ENCODE data around the gene HOXC11.

The HOXC11 gene

DNA sequence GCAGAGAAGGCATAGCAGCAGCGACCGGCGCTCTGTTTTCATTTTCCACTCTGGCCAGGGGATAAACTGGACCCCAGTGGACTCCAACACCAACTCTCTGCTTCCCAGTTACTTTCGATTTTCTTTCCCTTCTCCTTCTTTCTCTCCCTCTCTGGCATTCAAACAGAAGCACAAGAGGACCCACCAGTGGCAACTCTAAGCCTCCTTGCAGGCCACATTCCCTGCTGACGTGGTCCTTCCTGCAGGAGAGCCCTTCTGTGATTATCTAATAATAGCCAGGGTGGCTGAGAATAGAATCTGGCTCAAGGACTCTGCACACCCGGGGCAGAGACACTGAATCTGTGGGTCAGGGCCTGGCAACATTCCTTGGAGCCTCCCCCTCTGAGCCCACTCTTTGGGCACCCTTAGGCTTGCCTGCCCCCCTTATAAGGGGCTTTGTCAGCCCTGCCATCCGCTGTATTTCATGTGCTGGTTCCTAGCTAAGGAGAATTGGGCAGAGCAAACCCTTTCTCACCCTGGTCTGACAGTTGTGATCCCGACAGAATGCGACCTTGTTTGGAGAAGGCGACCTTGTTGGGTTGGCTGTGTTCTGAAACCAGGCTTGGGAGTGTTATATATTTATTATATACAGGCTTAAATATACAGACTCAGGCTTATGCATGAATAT lies 47.1 kb downstream of the HOXC11 start:
- no peak for DNase-seq
- TF ChIP-seq GATA1 (IDR thresholded peaks at IDR 0.05; ENCODE audit: low read depth, low read length) (no peak), POLR2A (IDR thresholded peaks at IDR 0.05; ENCODE audit: low read length) (no peak)

DNA sequence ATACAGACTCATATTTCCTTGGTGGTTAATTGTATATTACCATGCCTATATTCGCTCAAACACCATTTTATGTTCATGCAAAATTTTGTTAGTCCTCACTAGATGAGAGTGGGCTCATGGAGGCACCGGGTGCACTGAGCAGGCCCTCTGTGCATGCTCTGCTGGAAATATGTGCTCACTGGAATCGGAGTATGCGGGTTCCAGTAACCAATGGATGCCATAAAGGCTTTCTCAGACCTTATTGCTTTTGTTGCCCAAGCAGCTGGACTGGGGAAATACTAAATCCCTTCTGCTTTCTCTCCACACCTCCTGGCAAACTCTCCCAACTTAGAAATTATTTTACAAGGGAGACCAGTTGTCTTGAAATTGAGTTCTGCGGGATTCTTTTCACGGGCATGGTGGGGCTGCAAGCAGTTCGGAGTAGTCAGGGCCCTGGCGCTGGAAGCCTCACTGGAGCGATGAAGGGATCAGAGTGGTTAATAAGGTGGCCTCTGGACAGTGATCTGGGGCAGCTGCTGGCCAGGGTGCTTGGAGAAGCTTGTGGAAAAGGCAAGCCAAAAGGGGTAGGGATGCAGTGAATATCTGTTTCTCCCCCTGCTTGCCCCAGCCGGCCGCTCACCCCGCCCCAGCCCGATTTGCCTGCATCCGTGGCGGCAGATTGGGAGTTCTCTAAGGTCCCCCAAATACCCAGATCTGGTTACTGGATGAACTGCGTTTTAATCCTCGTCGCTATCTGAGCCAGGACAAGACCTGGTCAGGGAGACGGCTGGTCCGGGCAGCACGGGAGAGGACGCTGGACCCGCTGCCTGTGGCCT lies 47.9 kb downstream of the HOXC11 start:
- TF ChIP-seq GATA1 (IDR thresholded peaks at IDR 0.05; ENCODE audit: low read depth, low read length) (no peak), POLR2A (IDR thresholded peaks at IDR 0.05; ENCODE audit: low read length) (no peak)

DNA sequence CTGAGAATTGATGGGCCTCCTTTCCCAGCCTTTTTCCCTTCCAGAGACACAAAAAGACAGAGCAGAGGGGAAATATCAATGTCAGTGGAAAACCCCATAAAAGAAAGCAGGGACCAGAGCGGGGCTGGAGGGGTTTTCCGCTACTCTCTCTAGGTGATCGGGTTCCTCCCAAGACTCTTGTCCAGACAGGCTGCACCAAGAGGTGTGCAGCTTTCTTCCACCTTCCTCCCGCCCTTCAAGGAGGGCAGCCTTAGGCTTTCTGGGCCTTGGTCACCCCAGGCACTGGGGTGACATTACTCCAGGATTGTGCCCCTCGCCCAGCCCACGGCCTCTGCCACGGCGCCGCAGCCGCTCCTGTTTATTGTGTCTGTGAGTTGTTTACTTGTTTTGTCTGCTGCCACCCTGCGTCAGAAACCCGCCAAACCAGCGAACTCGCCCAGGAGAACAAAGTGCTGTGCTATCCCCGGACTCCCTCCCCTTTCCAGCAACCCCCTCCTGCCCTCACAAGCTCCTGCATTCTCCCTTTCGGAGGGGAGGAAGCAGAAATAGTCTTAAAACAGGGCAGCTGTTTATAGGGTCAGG lies 48.6 kb downstream of the HOXC11 start:
- DNase-seq = no peak

More for the DNA sequence above, 47.9 kb downstream of the HOXC11 start:
- no peak for DNase-seq

DNA sequence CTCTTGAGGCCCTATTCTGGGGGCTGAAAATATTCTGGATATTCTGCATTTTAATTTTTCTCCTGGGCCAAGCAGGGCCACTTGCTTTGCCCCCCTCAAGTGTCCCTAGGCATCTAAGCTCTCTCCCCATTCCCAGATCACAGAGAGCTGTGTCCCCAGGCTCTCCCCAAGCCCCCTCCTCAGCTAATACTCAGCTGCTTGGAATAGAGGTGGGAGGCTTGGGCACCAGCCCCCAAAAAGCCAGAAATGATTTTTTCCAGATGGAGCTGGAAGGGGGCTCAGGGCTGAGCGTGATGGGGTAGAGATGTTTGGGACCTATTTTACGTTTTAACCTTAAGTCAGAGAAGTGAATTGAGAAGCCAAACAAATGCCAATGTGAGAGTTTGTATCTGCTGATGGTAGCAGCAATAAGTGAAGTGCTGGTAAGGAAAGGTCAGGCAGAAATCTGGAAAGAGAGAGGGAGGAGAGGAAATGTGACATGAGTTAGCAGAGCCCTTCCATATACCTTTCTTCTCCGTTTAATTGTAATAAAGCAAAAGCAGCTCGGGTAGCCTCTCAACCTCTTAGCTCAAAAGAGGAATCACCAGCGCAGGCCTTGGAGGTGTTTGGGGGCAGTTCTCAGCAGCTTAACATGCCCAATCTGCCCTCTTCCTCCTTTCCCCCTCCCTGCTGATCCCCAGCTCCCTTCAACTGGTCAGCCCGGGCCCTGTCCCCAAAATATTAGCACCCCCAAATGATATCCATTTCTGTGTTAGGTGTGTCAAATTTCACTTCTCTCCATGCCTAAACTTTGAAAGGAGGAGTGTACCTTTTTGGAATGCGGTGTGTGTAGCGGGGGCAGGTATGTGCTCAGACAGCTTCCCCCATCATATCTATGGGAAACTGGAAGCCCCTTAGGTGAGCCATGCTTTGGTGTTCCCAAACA lies 50.3 kb downstream of the HOXC11 start:
- TF ChIP-seq GATA1 (IDR thresholded peaks at IDR 0.05; ENCODE audit: low read depth, low read length) (no peak), POLR2A (IDR thresholded peaks at IDR 0.05; ENCODE audit: low read length) (no peak)
- DNase-seq = no peak

More for the DNA sequence above, 48.6 kb downstream of the HOXC11 start:
- TF ChIP-seq GATA1 (IDR thresholded peaks at IDR 0.05; ENCODE audit: low read depth, low read length) = no peak
- TF ChIP-seq POLR2A (IDR thresholded peaks at IDR 0.05; ENCODE audit: low read length) = no peak

DNA sequence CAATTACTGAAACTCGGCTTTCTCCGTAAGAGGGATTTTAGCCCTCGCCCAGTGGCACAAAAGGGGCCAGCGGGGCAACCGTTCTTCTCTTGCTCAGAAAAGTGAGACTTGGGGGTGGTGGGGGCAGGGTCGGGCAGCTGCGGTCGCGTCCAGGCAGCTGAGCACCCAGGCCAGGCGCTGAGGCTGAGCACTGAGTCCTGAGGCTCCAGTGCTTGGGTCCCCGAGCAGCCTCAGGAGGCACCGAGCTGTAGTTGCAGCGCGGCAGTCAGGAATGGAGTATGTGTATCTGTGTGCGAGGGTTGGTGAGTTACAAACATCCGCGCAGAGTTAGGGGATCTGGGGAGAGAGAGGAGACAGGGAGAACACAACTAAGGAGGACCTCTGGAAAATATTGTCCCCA lies 51.2 kb downstream of the HOXC11 start:
- TF ChIP-seq POLR2A (IDR thresholded peaks at IDR 0.05; ENCODE audit: low read length) (no peak), GATA1 (IDR thresholded peaks at IDR 0.05; ENCODE audit: low read depth, low read length) (no peak)
- no peak for DNase-seq

DNA sequence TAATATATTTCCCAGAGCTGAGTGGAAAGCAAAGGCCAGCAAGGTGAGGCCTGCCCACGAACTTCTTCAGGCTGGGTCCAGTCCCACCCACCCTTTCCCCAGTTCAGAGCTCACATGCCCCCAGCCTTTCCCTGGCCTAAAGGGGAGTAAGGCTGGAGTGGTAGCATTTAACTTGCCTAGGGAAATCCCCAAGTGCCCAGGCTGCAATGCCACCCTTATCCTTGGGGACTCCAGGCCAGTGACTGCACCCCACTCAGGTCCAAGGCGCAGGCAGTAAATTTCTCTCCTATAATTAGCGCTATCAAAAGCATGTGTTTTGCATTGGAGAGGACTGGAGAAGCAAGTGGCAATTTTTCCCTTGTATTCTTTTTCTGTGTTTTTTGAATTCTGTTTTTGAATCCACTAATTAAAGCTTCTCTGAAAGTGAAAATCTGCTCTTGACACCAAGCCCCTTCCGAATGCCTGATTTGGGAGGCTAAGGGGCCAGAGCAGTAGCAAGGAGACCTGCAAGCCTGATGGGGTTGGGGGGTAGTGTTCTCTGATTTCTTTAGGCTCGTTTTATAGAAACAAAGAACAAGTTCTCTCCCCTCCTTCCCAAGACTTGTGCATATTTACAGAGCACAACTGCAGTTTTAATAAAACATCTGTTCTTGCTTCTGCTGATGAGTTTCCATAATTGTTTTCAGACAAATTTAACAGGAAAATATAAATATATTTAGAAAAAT lies 51.8 kb downstream of the HOXC11 start:
- DNase-seq = no peak
- TF ChIP-seq POLR2A (IDR thresholded peaks at IDR 0.05; ENCODE audit: low read length) (no peak), GATA1 (IDR thresholded peaks at IDR 0.05; ENCODE audit: low read depth, low read length) (no peak)

DNA sequence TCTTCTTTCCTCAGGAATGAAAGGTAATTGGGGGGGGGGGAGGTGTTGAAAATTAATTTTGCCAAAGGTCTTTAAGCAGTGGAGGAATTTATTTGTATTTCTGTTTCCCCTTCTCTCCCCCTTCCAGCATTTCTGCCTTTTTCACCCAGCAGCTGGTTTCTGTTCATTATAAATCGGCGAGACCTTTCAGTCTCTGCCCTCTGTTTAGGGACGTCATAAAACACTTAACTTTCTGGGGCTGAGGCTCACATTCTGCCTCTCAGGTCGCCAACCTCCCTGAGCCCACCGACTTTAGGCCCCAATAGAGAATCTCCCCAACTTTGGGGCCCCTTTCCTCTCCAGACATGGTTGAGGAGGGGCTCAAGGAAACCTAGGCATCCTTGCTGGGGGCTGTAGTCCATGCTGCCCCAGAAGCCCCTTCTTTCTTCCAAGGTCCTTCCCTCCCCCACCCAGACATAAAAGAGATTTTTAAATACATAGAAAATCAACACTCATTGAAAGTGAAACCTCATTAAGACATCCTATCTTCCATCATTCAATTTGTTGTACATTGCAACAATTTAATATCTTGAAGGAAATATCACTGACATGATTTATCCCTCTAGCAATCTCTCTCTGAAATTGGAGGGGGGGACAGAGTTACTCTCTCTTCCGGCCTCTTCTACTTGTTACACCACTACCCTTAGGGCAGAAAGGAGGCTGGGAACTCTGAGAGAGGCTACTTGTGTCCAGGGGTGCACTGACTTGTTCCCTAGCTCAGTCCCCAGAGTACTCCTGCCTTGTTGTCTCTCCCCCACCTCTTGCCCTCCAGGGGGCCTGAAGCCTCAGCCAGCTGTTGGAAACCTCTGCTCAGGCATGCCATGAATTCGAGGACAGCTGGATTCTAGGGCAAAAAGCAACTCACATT lies 52.8 kb downstream of the HOXC11 start:
- TF ChIP-seq GATA1 (IDR thresholded peaks at IDR 0.05; ENCODE audit: low read depth, low read length) (no peak), POLR2A (IDR thresholded peaks at IDR 0.05; ENCODE audit: low read length) (no peak)
- DNase-seq = no peak

DNA sequence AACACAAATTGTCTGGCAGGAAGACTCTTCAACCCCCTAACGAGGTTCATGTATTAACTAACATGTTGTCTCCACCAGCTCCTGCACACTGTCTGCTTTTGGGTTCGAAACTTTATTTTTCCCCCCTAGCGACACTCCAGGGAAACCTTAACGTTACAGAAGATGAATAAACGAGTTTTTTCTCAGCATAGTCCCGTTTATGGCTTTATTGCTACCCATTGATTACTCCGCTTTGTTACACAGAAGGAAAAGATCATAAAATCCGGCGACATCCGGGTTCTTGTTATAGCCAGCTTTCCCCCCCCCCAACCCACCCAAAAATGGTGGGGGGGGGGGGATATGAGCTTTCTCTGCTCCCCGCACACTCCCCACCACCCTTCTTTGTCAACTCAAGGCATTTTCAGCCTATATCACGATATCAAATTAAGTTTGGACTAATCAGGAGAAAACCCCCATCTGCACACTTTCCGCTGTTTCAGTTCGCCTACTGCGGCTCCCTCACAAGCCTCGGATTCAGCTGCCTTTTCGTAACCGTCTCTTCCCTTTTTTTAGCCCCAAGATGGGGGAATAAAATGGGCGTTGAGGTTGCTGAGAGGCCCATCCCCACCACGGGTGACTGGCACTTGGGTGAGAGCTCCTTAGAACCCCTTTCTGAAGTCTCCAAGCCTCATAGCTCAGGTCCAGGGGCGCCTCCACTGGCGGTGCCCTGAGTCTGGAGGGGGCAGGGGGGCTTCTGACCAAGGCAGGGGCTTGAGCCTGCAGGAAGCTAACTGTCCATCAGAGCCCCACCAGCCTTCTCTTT lies 53.9 kb downstream of the HOXC11 start:
- no peak for DNase-seq
- TF ChIP-seq GATA1 (IDR thresholded peaks at IDR 0.05; ENCODE audit: low read depth, low read length) (no peak), POLR2A (IDR thresholded peaks at IDR 0.05; ENCODE audit: low read length) (no peak)

Measured in erythroblast (primary cell).